GM12891 (cell line): ENCODE data around the gene PRR15L.

ENCODE experiments used
- PAX5 ChIP-seq: IDR thresholded peaks from 2 replicates; pipeline ENCODE4 v1.6.1; 2011; ENCODE audit warnings: low read length, moderate library complexity, mild to moderate bottlenecking; ENCODE audit not compliant: insufficient read depth, severe bottlenecking
- POLR2A ChIP-seq: IDR thresholded peaks from 2 replicates; pipeline ENCODE4 v1.6.1; 2011; ENCODE audit warnings: low read depth, low read length, control low read depth
- POLR2AphosphoS5 ChIP-seq: IDR thresholded peaks from 2 replicates; pipeline ENCODE4 v1.6.1; 2011; ENCODE audit warnings: low read depth, low read length, control low read depth
- SPI1 ChIP-seq: IDR thresholded peaks from 2 replicates; pipeline ENCODE4 v1.6.1; 2011; ENCODE audit warnings: low read depth, low read length, control low read depth
- TAF1 ChIP-seq: IDR thresholded peaks from 2 replicates; pipeline ENCODE4 v1.6.1; 2011; ENCODE audit warnings: low read depth, low read length, control low read depth

- no peak for TF ChIP-seq TAF1
- TF ChIP-seq POLR2AphosphoS5: no peak
- TF ChIP-seq POLR2A: no peak
- TF ChIP-seq PAX5: no peak
- no peak for TF ChIP-seq SPI1
Observed at GRCh38 chr17:47996201-47996600, 38.5 kb upstream of the PRR15L start.
